Activated T-cell treated with anti-CD3 and anti-CD28 coated beads, Interleukin-2, amount 50 U/mL, for 4 hours (primary cell): ENCODE results near the gene C17orf58. TPM values are rescaled to one million over a fixed set of nuclear protein-coding genes. Genes with fewer than 3 reads are reported as not detected.
"Not testable (repeated sequence)": the region's sequence is repeated elsewhere in the genome, so short reads cannot be mapped to it uniquely, and the experiment has no call there.

Experiments used
- ATAC-seq, 2 donors: fragments of 200-7000 bp; cut with Tn5 transposase; one replicate each; pipeline ENCODE4 v1.10.0; 2021
- DNase-seq: peaks from one replicate; pipeline ENCODE4 v3.0.0-alpha.2; 2020
- H3K27me3 Mint-ChIP-seq: one replicate; pipeline ENCODE4 v1.8.0; 2021; ENCODE audit warnings: low read depth, mixed read lengths
- H3K36me3 Mint-ChIP-seq: one replicate; pipeline ENCODE4 v1.8.0; 2022; ENCODE audit warnings: mixed read lengths; ENCODE audit not compliant: insufficient read depth
- H3K4me1 Mint-ChIP-seq: one replicate; pipeline ENCODE4 v1.8.0; 2021; ENCODE audit warnings: low read depth, mixed read lengths
- H3K4me3 Mint-ChIP-seq: one replicate; pipeline ENCODE4 v1.8.0; 2021; ENCODE audit warnings: mild to moderate bottlenecking, moderate library complexity, mixed read lengths
- H3K9me3 Mint-ChIP-seq: one replicate; pipeline ENCODE4 v1.8.0; 2021; ENCODE audit warnings: mixed read lengths
- total RNA-seq, 3 donors: library from RNA; stranded (reverse); gene quantifications; one replicate each; pipeline ENCODE4 v1.2.1, GENCODE V29; 2021

Gene C17orf58
- total RNA-seq, 3 donors from 2014 or later: 14.9 to 24.3 (median 19.2) TPM

DNA sequence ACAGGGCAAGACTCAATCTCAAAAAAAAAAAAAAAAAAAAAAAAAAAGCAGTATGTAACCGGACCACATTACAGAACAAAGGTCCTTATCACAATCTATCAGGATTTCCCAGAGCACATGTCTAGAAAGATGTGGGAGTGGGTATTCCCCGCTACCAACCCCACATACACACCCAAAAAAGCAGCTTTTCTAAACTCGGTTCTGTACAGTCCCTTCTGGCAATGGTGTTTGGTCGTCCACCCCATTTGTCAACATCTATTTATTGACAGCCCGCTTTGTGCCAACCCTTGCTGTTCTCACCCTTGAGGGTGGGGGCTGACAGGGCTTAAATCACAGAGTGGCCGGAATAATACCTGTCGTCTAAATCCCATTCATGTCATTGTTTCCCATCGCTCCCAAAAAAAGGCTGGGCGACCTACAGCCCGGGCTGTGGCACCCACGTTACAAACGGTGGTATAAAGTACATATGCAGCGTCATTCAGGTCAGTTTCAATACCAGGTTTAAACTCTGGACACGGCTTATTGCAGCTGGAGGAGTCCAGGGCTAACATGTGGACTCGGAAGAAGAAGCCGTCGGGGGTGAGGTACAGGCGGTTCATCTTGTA, 3.6 kb downstream of the C17orf58 start:
- Mint-ChIP-seq H3K9me3 (no peaks in the 10 kb centered on the region), H3K27me3 (peaks cover 12% of the 10 kb centered on the region), H3K36me3 (no peaks in the 10 kb centered on the region), H3K4me3 (peak overlapping the region; percentile 89), H3K4me1 (peaks cover 28% of the 10 kb centered on the region)
- ATAC-seq (no peak), DNase-seq (no peak)

DNA sequence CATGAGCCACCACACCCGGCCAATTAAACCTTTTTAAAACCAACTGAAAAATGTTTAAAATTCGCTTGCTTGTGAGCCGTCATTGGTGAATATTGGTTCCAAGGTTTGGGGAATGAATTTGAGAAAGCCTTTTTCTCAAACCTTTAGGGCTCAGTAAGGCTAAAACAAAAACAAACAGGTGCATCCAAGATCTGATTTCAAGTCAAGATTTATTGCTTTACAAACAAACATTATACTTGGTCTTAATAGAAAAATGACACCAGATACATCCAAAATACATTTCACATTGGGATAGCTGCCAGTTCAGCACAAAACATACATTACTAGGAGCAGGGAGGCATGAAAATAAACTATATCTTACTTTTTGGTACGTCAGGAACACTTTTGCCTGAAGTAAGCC, 5.4 kb downstream of the C17orf58 start:
- Mint-ChIP-seq H3K9me3 (no peaks in the 10 kb centered on the region), H3K27me3 (peaks cover 8% of the 10 kb centered on the region), H3K4me3 (no peak overlapping the region), H3K36me3 (no peaks in the 10 kb centered on the region), H3K4me1 (peaks cover 20% of the 10 kb centered on the region)
- ATAC-seq (no peak), DNase-seq (no peak)

DNA sequence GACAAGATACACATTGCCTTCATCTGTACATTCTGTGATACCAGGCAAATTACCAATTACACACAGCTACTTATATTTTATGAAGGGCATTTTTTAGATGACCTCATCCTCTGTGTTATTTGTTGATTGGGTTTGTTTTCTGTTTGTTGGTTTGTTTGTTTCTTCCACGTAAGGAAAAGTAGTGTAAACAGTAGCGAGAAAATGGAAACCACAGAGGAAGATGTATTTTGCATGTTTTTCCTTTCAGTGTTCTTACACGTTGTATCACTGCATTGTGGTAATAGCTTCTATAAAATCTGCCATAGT, 12.9 kb downstream of the C17orf58 start:
- DNase-seq (no peak), ATAC-seq (no peak)
- H3K27me3 Mint-ChIP-seq: no peaks in the 10 kb centered on the region
- H3K36me3 Mint-ChIP-seq: peaks cover 9% of the 10 kb centered on the region
- H3K4me3 Mint-ChIP-seq: no peak overlapping the region
- H3K9me3 Mint-ChIP-seq: no peaks in the 10 kb centered on the region
- no peaks in the 10 kb centered on the region for H3K4me1 Mint-ChIP-seq

DNA sequence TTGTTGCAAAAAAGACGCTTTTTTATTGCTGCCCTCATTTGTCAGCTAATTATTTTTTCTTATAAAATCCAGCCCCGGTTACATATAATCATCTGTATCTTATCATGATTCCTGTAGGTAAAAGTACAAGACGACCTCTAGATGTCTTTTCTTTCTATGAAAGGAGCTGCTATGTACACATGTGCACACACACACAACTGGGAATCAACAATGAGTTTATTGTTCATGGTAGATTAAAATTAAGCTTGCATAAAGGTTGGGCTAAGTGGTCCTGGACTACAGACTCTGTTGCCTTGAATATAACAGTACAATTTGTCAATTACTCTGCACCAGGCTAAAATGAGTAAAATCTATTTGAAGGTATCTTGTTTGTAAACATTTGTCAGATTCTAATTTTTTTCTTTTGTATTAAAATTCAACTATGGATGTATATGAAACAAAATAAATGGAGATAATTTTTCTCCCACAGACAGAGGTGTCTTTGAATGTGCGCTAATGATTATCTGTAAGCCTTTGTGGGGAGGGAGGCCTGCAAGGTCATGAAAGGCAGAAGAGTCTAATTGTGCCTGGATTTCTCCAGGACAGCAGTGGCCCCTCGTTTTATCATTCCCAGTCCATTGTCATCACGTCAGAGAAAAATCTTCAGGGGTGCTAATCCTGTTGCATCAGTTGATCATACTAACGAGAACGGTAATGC, 13.4 kb downstream of the C17orf58 start:
- Mint-ChIP-seq H3K9me3 (no peaks in the 10 kb centered on the region), H3K4me1 (no peaks in the 10 kb centered on the region), H3K36me3 (peaks cover 9% of the 10 kb centered on the region), H3K4me3 (no peak overlapping the region), H3K27me3 (no peaks in the 10 kb centered on the region)
- no peak for ATAC-seq
- DNase-seq: no peak

DNA sequence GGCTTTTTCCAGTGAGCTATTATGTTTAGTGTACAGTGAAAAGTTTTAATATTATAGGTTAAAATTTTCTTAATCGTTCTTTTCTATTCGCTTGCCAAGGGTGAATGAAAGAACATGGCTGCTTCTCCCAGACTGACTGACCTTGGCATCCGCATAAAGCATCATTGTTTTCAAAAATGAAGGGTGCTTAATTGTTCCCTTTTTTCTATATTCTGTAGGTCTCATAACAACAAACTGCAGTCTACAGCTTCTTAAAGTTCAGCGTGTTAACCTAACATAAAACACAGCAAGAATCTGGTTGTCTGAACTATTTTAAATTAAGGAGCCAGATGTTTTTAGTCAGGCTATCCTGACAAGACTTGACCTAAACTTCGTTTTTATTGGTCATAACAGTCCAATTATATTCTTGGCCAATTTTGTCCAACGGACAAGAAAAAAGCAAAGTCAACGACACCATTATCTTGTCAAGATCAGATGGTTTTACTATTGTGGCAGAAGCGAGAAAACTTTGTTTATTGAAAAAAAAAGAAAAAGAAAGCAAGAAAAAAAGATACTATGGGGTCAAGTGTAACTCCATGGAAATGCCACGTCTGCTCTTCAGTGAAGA, 14.1 kb downstream of the C17orf58 start:
- ATAC-seq: no peak
- no peaks in the 10 kb centered on the region for H3K9me3 Mint-ChIP-seq

DNA sequence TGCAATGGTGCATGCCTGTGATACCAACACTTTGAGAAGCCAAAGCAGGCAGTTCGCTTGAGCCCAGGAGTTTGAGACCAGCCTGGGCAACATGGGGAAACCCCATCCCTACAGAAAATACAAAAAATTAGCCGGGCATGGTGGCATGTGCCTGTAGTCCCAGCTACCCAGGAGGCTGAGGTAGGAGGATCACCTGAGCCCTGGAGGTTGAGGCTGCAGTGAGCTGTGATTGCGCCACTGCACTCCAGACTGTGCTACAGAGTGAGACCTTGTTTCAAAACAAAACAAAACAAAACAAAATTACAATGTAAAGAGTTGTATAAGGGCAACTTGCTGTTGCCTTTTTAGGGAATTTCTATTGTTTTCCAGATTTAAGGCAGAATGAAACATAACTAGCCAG, 15.4 kb downstream of the C17orf58 start:
- H3K36me3 Mint-ChIP-seq: peaks cover 14% of the 10 kb centered on the region
- H3K4me3 Mint-ChIP-seq, H3K4me1 Mint-ChIP-seq, H3K27me3 Mint-ChIP-seq, H3K9me3 Mint-ChIP-seq, ATAC-seq, DNase-seq: not testable (repeated sequence)

More for the DNA sequence above, 14.1 kb downstream of the C17orf58 start:
- peaks cover 9% of the 10 kb centered on the region for H3K36me3 Mint-ChIP-seq
- DNase-seq: no peak
- H3K4me3 Mint-ChIP-seq: no peak overlapping the region
- no peaks in the 10 kb centered on the region for H3K4me1 Mint-ChIP-seq
- no peaks in the 10 kb centered on the region for H3K27me3 Mint-ChIP-seq

DNA sequence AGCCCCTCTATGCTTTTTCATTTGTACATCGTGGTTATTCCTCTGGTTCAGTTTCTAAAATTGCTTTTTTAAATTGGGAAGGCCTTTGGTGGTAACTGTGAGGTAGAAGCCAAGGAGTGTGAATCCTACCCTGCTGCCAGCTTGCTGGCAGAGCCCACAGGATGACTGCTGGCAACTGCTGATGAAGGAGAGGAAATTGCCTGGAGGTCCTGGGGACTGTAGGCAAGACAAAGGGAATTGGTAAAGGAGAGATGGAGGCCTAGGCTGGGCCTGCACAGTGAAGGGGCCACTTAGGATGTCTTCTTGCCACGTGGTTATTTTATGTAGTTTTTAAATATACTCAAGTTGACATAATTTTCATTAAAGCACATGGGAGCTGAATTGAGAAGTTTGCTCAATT, 15.8 kb downstream of the C17orf58 start:
- Mint-ChIP-seq H3K27me3 (no peaks in the 10 kb centered on the region), H3K4me3 (no peak overlapping the region)

DNA sequence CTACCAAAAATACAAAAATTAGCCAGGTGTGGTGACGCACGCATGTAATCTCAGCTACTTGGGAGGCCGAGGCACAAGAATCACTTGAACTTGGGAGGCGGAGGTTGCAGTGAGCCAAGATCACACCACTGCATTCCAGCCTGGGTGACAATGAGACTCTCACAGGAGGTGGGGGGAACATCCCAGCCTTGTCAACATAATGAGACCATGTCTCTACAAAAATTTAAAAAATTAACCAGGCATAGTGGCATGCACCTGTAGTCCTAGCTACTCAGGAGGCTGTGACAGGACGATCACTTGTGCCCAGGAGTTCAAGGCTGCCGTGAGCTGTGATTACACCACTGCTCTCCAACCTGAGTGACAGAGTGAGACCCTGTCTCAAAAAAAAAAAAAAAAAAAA, 20.0 kb downstream of the C17orf58 start:
- DNase-seq, H3K9me3 Mint-ChIP-seq, H3K4me1 Mint-ChIP-seq, H3K4me3 Mint-ChIP-seq, H3K27me3 Mint-ChIP-seq, ATAC-seq: not testable (repeated sequence)
- H3K36me3 Mint-ChIP-seq: peaks cover 19% of the 10 kb centered on the region

More for the DNA sequence above, 15.8 kb downstream of the C17orf58 start:
- ATAC-seq: no peak
- H3K4me1 Mint-ChIP-seq: no peaks in the 10 kb centered on the region
- no peak for DNase-seq
- H3K9me3 Mint-ChIP-seq: no peaks in the 10 kb centered on the region
- peaks cover 17% of the 10 kb centered on the region for H3K36me3 Mint-ChIP-seq

DNA sequence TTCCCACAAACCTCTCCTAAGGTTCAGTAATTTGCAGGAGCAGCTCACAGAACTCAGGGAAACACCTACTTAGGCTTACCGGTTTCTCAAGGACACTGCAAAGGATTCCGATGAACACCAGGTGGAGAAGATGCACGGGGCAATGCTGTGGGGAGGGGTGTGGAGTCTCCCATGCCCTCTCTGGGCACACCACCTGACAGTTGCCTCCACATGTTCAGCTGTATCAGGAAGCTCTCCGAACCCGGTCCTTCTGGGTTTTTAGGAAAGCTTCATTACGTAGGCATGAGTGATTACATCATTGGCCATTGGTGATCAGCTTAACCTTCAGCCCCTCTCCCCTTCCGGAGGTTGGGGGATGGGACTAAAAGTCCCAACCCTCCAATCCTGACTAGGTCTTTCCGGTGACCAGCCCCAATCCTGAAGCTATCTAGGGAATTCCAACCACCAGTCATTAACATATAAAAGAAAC, 21.6 kb downstream of the C17orf58 start:
- ATAC-seq (no peak), DNase-seq (no peak)
- Mint-ChIP-seq H3K4me1 (no peaks in the 10 kb centered on the region), H3K36me3 (peaks cover 19% of the 10 kb centered on the region), H3K27me3 (no peaks in the 10 kb centered on the region), H3K9me3 (no peaks in the 10 kb centered on the region), H3K4me3 (no peak overlapping the region)

DNA sequence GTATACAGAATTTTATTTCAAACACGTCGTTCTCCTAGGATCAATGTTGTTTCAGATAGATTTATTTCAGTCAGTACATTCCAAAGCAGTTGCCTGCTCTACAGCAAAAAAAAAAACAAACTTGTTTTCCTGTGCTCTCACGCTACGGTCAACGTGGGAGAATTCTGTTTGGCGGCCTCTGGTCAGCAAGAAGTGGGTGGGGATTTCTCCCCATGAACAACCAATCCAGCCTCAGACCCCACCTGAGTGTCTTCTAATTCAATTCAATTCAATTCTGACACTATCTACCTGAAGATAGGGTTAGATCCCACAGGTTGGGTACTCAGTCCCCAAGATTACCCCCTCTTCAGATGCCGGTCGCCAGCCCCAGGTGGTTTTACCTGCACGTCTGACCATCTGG, 22.1 kb downstream of the C17orf58 start:
- Mint-ChIP-seq H3K4me1 (no peaks in the 10 kb centered on the region), H3K36me3 (peaks cover 19% of the 10 kb centered on the region), H3K9me3 (no peaks in the 10 kb centered on the region), H3K27me3 (no peaks in the 10 kb centered on the region), H3K4me3 (no peak overlapping the region)
- DNase-seq (no peak), ATAC-seq (no peak)

DNA sequence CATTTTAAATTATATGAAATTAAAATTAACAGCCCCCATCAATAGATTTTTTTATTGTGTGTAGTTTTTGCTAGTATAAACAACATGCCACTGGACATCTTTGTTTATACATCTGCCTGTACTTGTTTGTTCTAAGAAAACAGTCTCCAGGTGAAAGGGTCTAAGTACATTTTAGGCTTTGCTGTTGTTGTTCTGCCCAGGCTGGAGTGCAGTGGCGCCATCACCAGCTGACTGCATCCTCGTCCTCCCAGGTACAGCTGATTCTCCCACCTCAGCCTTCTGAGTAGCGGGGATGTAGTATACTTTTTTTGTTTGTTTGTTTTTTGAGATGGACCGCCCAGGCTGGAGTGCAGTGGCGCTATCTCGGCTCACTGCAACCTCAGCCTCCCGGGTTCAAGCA, 25.5 kb downstream of the C17orf58 start:
- ATAC-seq (no peak), DNase-seq (no peak)
- Mint-ChIP-seq H3K4me1 (no peaks in the 10 kb centered on the region), H3K4me3 (no peak overlapping the region), H3K27me3 (no peaks in the 10 kb centered on the region), H3K36me3 (peaks cover 10% of the 10 kb centered on the region), H3K9me3 (no peaks in the 10 kb centered on the region)

DNA sequence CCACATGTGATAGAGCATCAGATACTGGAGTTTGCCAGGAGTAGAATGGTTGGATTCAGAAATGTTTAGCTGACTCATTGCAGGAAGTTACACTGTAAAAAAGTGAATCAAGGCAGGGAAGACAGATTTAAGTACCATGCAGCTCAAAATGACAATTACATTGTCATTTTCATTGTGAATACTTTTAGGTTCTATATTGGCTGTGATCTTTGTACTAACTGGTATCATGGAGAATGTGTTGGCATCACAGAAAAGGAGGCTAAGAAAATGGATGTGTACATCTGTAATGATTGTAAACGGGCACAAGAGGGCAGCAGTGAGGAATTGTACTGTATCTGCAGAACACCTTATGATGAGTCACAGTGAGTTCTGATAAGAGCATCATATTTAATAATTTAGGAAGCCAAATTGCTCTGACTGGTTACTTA, 33.1 kb downstream of the C17orf58 start:
- not testable (repeated sequence) for H3K4me1 Mint-ChIP-seq, H3K9me3 Mint-ChIP-seq, H3K27me3 Mint-ChIP-seq
- DNase-seq (peak; percentile 68), ATAC-seq (peak; percentile 91 to 93)
- Mint-ChIP-seq H3K4me3 (peak overlapping the region; percentile 7), H3K36me3 (peaks cover 18% of the 10 kb centered on the region)

DNA sequence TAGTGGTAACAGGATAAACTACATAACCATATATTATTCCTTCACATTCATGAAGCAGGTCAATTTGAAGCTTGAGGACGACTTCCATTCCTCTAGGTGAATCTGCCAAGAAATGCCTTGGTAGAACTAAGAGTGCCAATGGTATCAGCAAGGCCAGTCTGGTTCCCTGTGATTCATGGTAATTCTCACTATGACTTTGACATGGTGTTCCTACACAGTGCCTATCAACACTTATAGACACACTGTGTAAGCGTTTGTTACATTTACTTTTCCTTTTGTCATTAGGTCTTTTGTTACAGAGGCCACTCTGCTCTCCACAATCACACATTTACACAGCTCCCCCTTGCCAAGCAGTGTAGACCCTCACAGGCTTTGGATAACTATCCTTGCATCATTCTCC, 34.1 kb downstream of the C17orf58 start:
- not testable (repeated sequence) for H3K9me3 Mint-ChIP-seq, H3K4me1 Mint-ChIP-seq, H3K4me3 Mint-ChIP-seq, ATAC-seq, DNase-seq, H3K27me3 Mint-ChIP-seq
- peaks cover 20% of the 10 kb centered on the region for H3K36me3 Mint-ChIP-seq

DNA sequence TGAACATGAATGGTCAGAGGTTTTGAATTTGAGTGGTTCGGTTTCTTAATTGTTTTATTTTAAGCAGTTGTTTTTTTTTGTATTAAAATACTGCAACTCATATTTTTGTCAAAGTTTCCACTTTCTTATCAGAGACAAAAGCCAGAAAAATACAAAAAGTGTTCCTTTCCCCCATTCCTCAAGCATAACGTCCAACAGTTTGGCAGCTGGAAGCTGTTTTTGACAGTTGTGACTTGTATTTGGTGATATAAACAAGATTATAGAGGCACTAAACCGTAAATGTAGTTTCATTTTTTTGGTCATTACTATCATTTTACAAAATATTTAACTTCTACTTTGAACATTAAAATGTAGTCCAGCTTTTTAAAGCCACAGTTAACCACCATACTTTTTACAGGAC, 36.0 kb downstream of the C17orf58 start:
- H3K4me1 Mint-ChIP-seq, H3K27me3 Mint-ChIP-seq, ATAC-seq, DNase-seq, H3K4me3 Mint-ChIP-seq, H3K9me3 Mint-ChIP-seq: not testable (repeated sequence)
- H3K36me3 Mint-ChIP-seq: peaks cover 20% of the 10 kb centered on the region

DNA sequence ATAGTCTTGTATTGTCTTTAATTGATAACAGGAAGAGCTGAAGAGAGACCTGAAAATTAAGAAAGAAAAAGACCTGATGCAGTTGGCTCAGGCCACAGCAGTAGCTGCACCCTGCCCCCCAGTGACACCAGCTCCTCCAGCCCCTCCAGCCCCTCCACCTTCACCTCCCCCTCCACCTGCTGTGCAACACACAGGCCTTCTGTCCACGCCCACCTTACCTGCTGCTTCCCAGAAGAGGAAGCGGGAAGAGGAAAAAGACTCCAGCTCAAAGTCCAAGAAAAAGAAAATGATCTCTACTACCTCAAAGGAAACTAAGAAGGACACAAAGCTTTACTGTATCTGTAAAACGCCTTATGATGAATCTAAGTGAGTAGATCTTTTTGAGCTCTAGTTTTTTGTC, 36.8 kb downstream of the C17orf58 start:
- DNase-seq: no peak
- peaks cover 6% of the 10 kb centered on the region for H3K4me1 Mint-ChIP-seq
- no peaks in the 10 kb centered on the region for H3K9me3 Mint-ChIP-seq
- no peak for ATAC-seq
- no peak overlapping the region for H3K4me3 Mint-ChIP-seq
- no peaks in the 10 kb centered on the region for H3K27me3 Mint-ChIP-seq
- peaks cover 19% of the 10 kb centered on the region for H3K36me3 Mint-ChIP-seq
